ENCODE results near the gene AGAP1.
"Not testable (repeated sequence)": the region's sequence is repeated elsewhere in the genome, so short reads cannot be mapped to it uniquely, and the experiment has no call there.

The AGAP1 gene

DNA sequence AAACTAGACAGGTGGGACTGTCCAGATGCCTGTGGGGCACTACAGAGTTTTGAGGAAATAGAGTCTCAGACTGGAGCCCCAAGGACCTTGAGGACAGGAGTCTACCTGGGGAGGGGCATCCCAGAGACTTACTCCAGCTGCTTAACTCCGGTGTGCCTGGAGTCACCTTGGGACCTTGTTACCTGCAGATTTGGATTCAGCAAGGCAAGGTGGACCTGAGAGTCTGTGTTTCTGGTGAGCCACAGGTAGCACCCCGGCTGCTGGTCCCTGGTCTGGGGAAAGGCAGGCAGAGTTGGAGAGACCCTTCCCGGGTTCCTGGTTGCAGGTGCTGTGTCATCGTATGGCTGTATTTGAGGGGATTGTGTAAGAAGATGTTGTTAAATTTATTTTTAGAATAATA, 102.4 kb downstream of the AGAP1 start:
- no peak for DNase-seq

DNA sequence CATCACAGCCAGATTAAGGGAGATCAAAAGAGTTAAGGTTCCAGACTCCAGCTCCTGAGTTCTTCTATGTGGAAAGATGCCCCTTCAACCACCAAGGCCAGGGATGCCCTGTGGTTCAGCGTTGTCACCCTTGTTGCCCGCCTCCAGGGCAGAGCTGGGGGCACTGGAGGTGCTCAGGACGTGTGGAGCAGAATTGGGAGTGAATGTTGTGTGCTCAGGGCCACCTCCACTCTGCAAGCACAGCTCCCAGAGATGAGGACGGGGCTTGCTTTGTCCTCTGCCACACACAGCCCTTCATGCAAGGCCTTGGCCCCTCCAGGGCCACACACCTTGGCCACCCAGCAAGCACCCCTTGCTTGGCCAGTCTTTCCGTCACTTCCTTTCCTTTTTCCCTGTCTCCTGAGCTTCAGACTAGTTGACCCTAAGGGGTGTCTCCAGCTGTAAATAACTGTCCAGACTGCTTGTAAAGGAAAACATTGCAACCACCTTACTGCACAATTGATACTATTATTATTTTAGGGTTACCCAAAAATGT, 103.3 kb downstream of the AGAP1 start:
- no peak for DNase-seq

DNA sequence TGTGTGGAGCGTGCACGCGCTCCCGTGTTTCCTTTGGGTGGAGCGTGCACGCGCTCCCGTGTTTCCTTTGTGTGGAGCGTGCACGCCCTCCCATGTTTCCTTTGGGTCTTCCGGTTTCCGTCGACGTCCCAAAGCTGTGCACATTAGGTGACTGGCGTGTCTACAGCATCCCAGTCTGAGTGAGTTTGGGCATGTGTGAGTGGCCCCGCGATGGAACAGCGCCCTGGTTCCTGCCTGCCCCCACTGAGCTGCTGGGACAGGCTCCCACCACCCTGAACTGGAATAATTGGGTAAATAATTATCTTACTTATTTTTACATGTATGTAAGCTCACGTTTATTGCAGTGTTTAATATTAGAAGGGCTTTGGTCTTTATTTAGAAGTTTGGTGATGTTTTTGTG, 104.2 kb downstream of the AGAP1 start:
- DNase-seq: no peak

DNA sequence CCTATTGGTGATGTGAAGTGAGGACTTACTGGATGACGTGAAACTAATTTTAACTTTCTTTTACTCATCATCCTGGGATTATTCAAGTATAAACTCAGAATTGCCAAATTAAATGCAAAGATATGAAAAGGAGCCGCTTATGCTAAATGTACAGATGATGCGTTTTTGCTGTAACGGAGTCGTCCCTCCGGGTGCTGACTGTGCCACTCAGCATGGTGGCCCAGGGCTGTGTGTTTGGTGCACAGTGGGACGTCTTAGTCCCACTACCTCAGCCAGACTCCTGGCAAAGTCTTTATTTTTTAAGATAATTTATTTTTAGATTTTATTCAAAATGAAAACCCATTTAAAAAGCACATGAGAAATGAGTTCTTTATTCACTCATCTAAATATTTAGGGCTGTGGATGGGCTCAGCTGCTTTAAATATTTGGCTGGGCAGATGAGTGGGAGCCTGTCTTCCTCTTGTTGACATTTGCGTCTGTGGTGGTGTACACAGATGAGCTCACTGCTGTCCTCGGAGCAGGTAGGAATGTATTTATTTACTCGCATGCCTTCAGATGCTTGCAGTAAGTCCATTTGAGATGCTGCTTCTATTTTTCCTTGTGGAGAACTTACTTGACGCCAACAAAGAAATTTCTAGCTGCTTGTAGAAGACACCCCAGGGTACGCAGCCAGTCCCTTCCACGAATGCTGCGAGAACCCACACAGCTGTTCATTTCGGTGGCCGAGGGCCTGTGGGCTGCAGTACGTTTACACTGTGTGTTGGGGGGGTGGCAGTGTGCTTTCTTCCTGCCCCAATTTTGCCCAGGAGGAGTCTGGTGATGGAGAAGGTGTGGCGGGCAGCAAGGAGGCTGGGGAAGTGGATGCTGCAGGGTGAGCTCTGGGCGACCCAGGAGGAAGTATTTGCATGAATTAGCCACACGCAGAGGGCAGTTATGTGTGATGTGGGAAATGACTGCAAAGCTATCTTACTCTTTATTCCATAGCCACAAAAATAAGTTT, 105.0 kb downstream of the AGAP1 start:
- no peak for DNase-seq

DNA sequence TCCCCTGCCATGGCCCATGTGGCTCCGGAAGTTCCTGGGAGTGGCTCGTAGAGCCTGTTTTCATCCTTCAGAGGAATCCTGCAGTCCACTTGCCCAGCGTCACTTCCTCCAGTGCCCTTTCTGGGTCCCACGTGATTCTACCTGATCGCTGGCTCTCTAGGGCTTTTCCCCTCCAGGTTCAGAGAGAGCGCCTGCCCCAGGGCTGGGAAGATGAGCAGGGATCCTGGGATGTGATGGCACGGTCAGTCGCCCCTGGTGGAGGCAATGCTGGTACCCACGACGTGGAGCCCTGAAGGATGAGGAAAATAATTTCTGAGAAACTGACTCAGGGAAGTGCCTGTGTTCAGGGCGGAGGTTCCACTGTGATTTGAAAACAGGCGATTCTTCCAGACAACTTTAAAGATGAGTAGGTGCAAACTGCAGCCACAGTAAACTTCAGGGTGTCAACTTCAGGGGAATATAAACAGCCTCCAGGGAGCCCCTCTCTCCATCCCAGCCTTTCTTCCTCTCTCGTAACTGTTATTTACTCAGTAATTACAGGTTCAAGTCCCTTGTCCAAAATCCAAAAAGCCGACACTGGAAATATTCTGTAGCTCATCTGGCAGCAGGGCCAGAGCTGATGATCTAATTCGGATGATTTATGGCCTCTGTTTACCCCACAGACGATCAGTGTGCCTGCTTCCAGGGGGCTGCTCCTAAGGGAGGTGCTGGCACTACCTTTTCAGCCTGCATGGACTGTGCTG, 105.9 kb downstream of the AGAP1 start:
- DNase-seq: no peak

DNA sequence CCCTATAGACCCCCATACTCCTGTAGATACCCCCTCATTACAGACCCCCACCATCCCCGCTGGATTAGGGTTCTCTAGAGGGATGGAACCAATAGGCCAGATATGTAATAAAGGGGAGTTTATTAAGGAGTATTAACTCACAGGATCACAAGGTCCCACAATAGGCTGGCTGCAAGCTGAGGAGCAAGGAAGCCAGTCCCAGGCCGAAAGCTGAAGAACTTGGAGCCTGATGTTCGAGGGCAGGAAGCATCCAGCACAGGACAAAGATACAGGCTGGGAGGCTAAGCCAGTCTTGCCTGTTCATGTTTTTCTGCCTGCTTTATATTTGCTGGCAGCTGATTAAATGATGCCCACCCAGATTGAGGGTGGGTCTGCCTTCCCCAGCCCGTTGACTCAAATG, 106.6 kb downstream of the AGAP1 start:
- DNase-seq: no peak

DNA sequence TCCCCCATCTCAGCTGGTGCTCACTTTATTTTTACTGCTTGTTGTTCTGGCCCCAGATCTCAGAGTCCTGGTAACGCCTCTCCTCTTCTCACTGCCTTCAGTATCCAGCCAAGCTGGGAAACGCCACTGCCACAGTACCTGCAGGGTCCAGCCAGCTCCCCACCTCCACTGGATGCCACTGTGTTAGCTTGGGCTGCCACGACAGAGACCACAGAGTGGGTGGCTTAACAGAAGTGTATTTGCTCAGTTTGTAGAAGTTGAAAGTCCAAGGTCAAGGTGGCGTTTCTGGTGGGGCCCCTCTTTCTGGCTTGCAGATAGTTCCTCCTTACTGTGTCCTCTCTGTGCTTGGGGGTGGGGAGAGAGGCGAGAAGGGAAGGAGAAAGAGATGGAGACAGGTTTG, 107.1 kb downstream of the AGAP1 start:
- no peak for DNase-seq

DNA sequence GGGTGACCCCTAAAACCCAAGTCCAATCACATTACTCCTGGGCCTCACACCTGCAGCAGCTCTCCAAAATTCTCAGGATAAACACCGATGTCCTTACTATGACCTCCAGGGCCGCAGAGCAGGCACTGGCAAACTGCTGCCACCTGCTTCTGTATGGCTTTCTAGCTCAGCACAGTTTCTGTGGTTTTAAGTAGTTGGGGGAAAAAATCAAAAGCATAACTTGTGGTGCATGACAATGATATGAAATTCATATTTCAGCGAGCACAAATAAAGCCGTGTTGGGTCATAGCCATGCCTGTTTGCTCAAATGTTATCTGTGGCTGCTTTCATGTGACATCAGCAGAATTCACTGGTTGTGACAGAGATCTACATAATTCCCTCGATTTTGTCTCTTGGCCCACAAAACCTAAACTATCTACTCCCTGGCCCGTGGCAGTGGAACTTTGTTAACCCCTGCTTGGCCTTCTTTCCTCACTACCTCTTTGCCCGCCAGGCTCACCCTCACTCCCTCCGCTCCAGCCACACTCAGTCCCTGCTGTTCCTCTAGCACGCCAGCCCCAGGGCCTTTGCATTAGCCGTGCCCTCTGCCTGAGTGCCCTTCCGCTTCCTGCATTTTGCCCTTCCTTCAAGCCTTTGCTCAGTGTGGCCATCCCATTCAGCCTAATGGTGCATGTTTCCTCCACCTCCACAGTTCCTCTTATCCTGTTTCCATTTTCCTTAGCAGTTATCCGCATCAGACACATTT, 108.3 kb downstream of the AGAP1 start:
- DNase-seq: no peak

DNA sequence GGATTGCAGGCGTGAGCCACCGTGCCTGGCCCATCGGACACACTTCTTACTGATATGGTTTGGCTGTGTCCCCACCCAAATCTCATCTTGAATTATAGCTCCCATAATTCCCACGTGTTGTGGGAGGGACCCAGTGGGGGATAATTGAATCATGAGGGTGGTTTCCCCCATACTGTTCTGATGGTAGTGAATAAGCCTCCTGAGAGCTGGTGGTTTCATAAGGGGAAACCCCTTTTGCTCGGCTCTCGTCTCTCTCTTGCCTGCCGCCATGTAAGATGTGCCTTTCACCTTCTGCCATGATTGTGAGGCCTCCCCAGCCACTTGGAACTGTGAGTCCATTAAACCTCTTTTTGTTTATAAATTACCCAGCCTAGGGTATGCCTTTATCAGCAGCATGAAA, 109.1 kb downstream of the AGAP1 start:
- not testable (repeated sequence) for DNase-seq

DNA sequence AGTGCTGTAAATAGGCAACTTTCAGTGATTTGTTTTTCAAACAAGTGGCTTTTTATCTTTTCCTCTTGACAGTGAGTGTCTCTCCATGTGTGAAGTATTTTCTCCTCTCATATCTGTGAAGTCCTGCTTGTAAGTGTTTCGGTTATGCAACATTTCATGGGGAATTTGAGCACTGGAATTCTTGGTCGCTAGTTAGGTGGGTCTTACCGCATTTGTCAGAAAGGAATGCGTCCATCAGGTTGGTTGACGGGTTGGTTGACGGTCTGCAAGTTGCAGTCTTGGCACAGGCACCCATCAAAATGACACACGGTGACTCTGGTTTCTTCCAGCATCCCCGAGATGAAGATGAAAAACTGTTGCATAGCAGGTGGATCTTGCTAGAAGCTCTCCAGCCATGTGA, 109.8 kb downstream of the AGAP1 start:
- no peak for DNase-seq

DNA sequence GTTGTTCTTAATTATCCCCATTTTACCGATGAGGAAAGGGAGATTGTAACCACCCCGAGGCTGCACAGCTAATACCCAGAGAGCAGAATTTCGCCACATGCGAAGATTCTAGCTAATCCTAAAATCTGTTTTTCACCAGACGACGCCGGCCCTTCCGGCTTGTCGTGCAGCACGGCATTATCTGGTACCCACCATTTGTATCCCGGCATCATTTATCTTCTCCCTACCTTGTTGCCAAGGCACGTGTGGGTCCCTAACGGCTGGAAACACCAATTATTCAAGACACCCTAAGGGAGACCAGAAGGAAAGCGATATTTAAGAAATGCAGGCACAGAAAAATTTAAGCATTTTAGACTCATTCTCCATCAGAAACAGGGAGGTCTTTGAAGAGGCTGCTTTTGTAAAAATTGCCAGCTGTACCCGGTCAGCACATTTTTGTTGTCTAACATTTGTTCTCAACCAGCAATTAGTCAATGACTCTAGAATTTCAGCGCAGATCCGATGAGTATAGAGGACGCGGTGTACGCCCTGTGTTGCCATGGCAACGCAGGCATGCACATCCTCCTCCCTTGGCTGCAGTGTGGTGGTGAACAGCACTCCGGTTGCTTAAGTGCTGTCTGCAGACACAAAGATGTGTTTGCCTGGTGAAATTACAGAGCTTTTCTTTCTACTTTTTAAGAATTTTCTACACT, 111.6 kb downstream of the AGAP1 start:
- no peak for DNase-seq

DNA sequence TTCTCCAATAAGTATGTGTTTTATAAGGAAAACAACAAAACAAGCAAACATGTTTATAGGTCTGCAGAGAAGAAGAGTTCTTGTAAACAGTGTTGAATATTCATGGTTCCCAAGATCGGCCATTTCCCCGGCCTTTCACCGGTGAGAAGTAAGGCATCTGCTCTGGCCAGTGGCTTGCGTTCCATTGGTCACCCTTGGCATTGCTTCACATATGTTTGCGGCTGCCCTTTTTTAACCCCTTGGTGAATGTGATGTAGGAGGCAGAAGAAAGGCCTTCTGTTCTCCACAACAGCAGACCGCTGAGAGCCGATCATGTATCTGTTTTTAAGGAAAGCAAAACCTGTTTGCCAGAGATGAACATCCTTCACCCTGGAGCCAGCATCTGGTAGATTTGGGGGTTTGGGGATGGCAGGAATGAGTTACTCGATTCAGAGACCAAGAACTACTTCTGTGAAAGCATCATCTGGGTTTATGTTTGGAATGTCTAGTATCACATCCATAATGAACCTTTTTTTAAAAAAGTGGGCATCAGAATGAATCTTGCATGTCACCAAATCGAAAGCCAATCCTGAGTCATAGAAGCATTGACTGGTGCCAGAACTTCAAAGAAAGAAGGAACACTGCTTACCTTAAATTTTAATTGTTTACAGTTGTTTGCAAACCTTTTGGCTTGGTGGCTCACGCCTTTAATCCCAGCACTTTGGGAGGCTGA, 112.3 kb downstream of the AGAP1 start:
- DNase-seq: no peak

DNA sequence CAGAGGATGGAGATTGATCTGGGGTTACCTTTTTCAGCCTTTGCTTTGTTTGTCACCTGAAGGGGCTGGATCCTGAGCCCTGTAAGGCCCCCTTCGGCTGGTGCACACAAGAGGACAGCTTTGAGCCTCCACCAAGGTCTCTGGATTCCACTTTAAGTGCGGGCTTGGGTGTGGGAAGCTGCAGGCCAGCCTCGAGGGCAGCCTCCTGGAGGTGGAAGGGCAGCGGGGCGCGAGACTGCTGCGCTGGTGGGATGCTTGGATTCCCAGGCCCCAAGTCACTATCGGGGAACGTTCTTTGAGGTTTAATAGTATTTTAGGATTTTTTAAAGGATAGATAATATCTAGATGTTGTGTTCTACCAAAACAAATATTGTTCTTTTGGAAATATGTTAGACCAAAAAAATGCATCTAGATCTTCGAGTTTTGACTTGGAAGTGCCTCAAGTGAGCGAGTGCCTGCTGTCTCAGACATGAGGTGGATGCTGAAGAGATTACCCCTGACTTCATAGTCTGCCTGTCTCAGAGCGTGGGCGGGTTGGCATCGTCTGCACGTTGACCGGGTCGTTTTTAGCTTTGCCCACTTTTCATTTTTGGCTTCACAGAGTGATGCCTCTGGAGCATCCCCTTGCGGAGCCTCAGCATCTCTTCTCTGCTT, 113.8 kb downstream of the AGAP1 start:
- DNase-seq: no peak

DNA sequence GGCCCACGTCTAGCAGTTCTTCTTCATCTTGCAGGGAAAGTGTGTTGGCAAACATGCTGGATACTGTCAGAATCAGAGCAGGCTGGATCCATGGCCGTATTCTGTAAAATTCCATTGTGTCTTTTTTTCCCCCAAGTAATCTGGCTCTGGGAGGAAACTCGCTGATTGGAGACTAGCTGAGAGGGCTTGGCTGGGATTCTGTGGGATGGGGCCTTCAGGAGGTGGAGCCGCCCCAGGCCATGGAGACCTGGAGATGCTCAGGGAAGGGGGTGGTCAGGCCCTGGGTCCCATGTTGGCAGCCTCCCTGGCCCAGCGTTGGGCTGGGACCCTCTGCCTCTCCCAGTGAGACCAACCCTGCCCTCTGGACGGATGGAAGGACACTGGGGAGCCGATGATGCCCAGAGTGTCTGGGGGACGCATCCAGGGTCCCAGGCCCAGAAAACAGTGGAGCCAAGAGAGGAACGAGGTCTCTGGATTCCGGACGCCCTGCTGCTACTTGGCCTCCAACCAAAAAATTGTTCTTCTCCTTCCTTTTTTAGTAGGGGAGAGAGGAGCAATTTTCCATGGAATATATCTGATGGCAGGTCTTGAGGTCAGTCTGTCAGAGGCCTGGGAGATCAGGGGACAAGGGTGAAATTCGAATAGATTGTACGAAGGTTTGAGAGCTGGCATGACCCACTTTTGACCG, 114.5 kb downstream of the AGAP1 start:
- DNase-seq: no peak

DNA sequence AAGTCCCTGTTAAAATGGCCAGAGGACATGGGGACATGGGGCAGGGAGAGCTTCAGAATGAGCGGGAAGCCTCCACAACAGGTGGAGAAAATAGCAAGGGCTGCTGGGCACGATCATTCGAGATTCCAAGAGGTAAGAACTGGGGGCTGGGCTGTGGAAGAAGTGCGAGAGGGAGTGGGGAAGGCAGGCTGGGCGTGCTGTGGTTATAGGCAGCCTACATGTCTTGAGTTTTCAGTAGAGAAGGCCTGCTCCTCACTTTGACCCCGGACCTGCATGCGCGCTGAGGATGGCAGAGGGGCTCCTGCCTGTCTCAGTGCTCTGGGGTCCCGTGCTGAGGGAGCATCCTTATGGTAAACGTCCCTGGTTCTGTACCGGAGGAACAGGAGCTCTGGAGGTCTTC, 115.5 kb downstream of the AGAP1 start:
- no peak for DNase-seq

DNA sequence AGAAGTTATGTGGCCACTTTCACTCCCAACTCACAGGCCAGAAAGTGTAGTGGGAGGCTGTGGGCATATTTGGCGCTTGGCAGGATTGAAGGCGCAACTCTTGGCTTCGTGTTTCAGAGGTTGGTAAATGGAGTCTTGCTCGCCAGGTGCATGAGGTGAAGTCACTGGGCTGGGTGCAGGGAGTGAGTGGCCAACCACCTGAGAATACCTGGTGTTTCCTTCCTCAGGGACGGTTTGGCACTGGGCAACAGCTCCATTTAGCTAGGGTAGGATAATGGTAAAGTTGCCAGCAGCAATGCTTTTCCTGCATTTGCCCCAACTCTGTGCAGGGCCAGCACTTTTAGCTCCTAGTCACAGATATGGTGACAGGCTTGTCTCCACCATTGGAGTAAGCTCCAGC, 115.9 kb downstream of the AGAP1 start:
- no peak for DNase-seq

DNA sequence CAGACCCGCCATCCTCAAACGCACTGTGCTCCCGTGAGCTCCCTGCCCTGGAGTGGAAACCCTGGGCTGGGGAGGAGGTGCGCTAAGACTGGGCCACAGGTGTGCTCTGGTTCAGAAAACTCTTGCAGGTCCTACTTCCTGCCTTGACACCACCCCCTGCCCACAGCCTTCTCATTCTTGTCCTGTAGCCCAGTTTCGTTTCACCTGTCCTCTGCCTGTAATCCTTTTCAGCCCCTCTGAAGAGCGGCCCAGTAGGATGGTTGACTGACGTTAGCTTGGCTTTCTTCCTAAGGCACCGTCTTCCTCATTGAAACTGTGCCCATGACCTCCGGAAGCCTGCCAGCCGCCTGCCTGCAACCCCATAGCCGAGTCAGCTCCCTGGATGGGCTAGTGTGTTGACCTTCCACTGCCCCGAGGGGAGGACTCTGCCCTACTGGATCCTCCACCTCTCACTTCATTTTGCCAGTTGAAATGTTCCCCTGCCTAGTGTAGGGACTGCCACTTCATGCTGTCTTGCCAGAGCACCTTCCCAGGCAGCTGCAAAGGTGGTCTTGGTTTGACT, 116.9 kb downstream of the AGAP1 start:
- no peak for DNase-seq

DNA sequence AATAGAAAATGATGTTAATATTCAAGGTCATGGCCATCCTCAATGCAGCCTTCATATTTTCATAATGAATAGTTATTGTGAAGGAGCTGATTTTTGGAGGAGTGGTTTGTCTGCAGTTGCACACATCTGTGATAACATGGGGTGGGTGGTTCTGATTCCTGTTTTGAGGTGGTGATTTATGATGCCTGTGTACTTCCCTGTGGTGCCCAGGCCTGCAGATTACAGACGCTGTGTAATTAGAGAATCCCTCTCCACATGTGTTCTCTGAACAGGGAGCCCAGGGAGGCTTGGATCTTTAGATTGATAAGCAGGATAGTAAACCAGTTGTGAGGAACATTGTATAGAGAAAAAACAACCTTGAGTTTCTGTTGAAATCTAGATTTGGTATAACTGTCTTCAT, 117.5 kb downstream of the AGAP1 start:
- DNase-seq: no peak

DNA sequence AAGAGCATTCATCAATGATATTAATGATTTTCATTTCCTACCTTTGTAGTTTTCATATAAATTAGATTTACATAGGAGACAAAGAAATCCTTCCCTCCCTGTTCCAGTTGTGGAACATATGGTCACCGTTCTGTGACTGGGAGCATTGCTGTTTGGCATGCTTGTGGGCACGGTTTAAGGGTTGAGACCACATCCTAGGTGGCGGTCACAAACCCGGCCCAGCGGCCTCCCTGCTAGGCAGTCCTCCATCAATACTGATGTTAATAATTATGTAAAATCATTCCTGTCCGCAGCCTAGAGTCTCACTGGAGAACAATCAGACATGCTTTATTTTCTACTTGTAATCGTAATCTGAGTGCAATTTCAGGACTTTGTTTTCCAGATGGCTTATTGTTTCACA, 117.9 kb downstream of the AGAP1 start:
- DNase-seq: no peak
